Measurements from ENCODE around the gene ALDH16A1.
"Not testable (repeated sequence)": the region's sequence is repeated elsewhere in the genome, so short reads cannot be mapped to it uniquely, and the experiment has no call there.

ALDH16A1 gene

GRCh38 chr19:49468199-49468598, 15.2 kb downstream of the ALDH16A1 start:
- DNase-seq: no peak

- peak in 2 of 4 experiments; percentile 56 to 80 for DNase-seq
Observed at GRCh38 chr19:49468746-49469447, 15.9 kb downstream of the ALDH16A1 start.

- DNase-seq: peak in 2 of 4 experiments; percentile 25 to 45
Observed at GRCh38 chr19:49469828-49470614, 17.0 kb downstream of the ALDH16A1 start.

GRCh38 chr19:49470615-49470978, 17.6 kb downstream of the ALDH16A1 start:
- no peak for DNase-seq

- no peak for DNase-seq
Observed at GRCh38 chr19:49472936-49473335, 19.9 kb downstream of the ALDH16A1 start.

- not testable (repeated sequence) for DNase-seq
Observed at GRCh38 chr19:49473501-49473867, 20.5 kb downstream of the ALDH16A1 start.

- peak; percentile 81 to 89 (median 85) for DNase-seq
Observed at GRCh38 chr19:49473868-49474541, 21.0 kb downstream of the ALDH16A1 start, which contains the start of gene FLT3LG. Gene FLT3LG (plus strand): TSS chr19:49474215. CDS start chr19:49474640, 425 bp downstream.

GRCh38 chr19:49474542-49474924, 21.5 kb downstream of the ALDH16A1 start:
- no peak for DNase-seq

- DNase-seq: no peak
Observed at GRCh38 chr19:49475191-49475917, 22.3 kb downstream of the ALDH16A1 start.

GRCh38 chr19:49475995-49476880, 23.2 kb downstream of the ALDH16A1 start:
- DNase-seq: peak in 3 of 4 experiments; percentile 32 to 61 (median 36)

GRCh38 chr19:49479975-49480628, 27.1 kb downstream of the ALDH16A1 start:
- DNase-seq: no peak

GRCh38 chr19:49481020-49481683, 28.1 kb downstream of the ALDH16A1 start:
- DNase-seq: no peak

- no peak for DNase-seq
Observed at GRCh38 chr19:49486232-49486631, 33.2 kb downstream of the ALDH16A1 start.

- DNase-seq: no peak
Observed at GRCh38 chr19:49486710-49487276, 33.8 kb downstream of the ALDH16A1 start.

GRCh38 chr19:49487277-49488045, 34.4 kb downstream of the ALDH16A1 start, which contains the start of gene RPL13A:
Gene RPL13A (plus strand): TSS chr19:49487608. CDS start chr19:49487630, 22 bp downstream.
- DNase-seq: peak; percentile 99

- no peak for DNase-seq
Observed at GRCh38 chr19:49488046-49488862, 35.2 kb downstream of the ALDH16A1 start.

- no peak for DNase-seq
Observed at GRCh38 chr19:49488863-49489537, 36.0 kb downstream of the ALDH16A1 start.

All from activated naive CD4-positive, alpha-beta T cell (primary cell).